Activated T-helper 1 cell treated with anti-CD3 and anti-CD28 coated beads, Interleukin-2, amount 50 U/mL, for 16 hours (primary cell): ENCODE data around the gene EDNRA.

Experiments used
- DNase-seq, 2 donors: peaks; one replicate each; pipeline ENCODE4 v3.0.0-alpha.2; 2020; ENCODE audit warnings: low read depth in 1 of 2, low spot score in 1 of 2

EDNRA gene

DNA sequence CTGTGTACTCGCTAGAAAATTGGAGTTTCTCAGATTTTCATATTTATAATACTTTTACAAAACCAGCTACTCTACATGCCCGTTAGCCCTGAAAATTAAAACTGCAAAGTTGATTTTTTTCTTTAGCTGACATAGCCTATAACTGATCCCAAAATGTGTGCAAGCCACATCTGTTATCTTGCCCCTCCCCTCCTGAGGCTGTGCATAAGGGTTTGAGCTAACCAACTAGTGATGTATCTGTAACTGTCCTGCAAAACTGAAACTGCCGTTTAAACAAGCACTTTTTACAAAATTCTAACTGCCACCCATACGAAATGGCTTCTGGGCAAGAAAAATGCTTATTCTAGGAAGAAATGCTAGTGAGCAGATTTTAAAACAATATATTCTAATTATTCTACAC is 59.1 kb downstream of the EDNRA start:
- DNase-seq = no peak

DNA sequence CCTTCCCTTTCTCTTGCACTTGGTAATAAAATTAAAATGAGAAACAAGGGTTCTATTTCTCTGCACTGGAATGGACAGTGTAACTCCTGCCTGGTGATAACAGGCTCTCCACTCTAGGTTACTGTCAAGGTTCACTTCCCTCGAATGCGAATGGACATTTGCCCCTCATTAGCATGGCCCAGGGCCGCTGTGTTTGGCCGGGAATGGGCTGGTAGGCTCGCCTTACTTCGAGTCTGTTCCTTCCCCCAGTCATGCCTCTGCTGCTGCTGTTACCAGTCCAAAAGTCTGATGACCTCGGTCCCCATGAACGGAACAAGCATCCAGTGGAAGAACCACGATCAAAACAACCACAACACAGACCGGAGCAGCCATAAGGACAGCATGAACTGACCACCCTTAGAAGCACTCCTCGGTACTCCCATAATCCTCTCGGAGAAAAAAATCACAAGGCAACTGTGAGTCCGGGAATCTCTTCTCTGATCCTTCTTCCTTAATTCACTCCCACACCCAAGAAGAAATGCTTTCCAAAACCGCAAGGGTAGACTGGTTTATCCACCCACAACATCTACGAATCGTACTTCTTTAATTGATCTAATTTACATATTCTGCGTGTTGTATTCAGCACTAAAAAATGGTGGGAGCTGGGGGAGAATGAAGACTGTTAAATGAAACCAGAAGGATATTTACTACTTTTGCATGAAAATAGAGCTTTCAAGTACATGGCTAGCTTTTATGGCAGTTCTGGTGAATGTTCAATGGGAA is 61.5 kb downstream of the EDNRA start:
- DNase-seq = no peak

DNA sequence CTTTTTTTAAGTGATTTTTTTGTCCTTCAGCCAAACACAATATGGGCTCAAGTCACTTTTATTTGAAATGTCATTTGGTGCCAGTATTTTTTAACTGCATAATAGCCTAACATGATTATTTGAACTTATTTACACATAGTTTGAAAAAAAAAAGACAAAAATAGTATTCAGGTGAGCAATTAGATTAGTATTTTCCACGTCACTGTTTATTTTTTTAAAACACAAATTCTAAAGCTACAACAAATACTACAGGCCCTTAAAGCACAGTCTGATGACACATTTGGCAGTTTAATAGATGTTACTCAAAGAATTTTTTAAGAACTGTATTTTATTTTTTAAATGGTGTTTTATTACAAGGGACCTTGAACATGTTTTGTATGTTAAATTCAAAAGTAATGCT is 62.1 kb downstream of the EDNRA start:
- DNase-seq = no peak

DNA sequence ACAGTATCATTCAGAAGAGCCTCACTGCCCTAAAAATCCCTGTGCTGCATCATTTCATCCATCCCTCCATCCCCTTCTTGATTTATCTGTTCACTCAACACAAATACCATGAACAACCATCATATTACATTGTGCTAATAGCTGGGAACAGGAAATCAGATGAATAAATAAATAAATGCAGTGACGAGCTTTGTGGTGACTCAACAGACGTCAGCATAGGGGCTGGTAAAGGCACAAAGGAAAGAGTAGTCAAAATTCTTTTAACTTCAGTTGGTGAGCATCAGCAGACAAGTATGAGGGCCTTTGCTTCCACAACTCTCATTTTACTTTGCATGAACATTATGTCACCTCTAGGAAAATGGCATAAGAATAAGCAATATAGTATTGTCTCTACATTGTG is 65.5 kb downstream of the EDNRA start:
- DNase-seq = no peak

DNA sequence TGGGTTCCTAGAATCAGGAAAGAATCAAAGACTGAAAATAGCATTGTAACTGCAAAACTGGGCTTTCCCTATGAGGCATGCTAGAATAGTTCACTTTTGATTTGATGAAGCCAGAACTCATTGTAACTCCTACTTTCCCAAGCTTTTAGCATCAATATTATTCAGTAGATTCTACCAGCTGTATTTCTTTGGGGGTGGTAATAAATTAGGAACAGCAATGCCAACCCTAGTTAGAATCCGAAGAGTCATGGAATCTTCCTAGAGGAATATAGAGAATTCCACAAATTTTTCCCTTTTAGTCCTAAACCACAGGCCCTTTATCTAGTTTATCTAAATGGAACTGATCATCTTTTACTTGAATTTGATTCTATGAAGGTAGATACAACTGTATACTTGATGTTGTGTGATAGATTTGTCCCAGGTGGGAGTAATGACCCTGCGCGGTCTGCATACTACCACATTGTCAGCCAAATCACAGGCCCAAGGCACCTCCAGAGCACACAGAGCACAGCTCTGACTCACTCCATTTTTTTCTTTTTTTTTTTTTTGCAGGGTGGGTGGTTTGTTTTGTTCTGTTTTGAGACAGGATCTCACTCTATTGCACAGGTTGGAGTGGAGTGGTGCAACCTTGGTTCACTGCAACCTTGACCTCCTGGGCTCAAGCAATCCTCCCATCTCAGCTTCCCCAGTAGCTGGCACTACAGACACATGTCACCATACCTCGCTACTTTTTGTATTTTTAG is 66.6 kb downstream of the EDNRA start:
- no peak for DNase-seq

DNA sequence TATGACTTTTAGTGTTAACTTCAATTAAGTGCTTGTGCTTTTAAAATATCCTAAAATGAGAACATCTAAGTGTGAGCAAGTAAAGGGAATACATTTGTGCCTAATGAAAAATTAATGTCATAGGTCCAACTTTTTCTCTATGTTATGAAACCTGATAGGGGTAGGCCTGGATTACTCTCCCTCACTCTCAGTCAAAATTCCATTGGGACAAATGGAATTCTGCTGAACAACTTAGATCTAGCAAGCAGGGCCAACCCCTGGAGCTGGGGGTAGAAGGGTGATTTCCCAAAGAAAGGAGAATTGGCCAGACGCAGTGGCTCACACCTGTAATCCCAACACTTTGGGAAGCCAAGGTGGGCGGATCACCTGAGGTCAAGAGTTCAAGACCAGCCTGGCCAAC is 67.4 kb downstream of the EDNRA start:
- DNase-seq = no peak

DNA sequence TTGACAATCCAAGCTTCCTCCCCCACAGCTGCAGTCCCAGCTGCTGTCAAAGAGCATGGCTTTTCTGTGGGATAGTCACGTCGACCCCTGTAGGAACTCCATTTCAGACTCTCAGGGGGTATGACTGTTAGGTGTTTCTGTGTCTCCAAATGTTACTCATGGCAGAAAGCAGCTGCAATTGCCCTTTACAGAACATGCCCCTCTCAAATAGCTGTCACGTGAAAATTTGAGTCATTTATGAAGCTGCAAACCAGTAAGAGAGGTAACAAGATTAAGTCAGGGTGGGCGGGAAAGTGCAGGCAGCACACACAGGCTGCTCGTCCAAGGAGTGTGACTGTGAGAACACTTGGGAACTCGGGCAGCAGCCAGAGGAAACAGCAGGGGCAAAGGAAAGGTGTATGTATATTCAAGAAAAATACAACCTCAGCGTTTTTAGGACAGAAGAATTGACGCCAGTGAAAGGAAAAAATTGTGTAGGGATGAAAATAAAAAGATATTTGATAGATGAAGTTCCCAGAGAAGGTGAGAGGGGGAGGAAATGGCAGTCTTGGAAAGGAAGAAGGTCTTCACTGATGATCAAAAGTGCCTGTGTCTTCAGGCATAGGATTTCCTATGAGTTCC is 69.8 kb downstream of the EDNRA start:
- DNase-seq = no peak

DNA sequence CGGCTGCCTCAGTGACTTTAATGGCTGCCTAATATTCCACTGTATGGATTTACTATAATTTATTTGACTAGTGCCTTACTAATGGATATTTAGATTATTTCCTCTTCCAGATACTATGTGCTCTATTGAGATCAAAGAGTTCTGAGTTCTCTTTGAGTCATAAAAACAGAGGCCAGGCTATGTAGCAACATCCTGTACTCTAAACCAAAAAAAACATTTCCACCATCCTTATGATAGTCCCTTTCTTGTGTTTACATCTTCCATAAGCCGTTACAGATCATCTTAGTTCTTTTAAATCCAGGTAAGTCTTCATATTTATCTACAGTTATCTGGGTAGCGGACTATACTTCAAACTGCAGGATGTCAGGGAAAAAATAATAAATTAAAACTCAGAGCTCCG is 79.7 kb downstream of the EDNRA start:
- no peak for DNase-seq

DNA sequence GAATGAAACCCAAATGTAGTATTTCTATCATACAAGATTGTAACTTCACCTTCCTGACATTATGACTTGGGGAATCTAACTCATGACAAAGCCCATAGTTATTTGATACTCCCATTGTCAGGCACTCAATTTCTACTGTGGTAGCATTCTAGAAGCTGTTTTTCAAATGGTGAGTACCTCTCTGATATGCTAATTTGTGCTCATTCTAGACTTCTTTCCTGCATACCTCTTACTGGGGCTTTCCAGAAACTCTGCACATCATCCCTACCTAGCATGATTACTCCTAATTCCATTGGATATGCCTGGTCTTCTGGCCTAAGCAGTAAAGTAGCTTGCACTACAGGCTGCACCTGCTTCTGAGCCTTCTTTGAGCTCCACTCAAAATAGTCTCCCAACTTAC is 85.9 kb downstream of the EDNRA start:
- DNase-seq = no peak

DNA sequence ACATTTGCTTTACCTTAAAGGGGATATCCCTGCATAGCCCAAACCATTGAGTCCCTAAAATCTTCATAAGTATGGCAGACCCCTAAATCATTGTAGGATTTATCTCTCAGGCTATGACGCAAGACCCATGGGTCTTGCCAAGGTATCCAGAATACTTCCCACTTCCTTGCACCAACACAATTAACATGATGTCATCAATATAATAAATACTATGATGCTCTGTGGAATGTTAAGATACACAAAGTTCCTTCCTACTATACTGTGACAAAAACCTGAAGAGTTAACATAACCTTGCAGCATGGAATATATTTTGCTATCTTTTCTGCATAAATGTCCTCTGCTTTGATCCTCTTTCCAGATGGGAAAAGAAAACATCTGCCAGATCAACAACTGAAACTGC is 86.4 kb downstream of the EDNRA start:
- no peak for DNase-seq

DNA sequence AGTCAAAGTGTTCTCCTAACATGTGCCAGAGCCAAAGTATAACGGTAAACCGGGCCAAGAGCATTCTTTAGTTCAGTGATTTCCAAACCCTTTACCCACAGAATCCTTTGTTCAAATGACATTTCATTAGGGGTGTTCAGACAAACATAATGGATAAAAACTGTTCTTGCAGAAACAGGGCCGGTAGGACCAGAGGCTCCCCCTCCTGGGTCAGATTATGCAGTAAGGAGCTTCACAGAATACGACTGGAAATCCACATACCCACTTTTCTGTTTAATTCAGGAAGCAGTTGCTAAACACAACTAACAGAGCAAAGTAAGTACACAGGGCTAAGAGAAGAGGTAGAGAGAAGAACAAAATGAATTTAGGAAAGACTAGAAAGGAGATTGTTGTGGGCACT is 89.7 kb downstream of the EDNRA start:
- no peak for DNase-seq

DNA sequence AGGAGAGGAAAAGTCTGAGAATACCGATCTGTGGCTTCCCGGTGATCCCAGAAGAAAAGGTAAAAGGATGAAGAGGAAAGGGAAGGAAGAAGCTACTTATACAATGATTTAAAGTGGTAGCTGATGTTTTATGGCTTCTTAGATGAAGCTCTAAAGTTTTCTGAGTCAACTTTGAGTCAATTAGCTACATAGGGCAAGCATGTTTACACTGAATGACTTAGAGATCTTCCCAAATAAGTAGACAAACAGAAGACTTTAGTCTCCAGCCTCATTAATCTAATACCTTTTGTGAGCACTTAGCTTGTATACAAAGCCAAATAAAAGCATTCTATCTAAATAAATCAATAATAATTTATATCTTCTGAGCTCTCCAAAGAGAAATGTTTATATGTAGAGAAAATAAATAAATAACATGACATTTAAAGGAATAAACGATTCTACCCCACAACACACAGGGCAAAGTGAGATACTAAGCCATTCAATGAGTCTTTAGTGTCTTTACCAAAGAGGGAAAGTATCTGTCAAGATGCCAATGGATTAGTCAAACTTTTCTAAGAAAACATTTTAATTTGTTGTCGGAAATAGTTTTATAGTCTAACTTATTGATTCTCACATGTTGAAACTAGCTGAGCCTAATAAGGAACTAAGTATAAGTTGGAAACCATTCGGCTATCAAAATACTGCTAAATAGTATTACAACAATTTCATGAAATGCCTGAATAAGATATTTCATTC is 90.3 kb downstream of the EDNRA start:
- DNase-seq = no peak

DNA sequence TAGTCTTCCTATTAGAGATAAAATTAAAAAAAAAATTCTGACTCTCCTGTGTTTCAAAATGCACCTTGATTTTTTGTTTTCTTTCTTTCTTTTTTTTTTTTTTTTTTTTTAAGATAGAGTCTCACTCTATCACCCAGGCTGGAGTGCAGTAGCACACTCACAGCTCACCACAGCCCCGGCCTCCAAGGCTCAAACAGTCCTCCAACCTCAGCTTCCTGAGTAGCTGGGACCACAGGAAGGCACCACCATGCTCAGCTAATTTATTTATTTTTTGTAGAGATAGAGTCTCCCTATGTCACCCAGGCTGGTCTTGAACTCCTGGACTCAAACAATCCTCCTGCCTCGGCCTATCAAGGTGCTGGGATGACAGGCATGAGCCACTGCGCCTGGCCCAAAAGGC is 95.2 kb downstream of the EDNRA start:
- no peak for DNase-seq

DNA sequence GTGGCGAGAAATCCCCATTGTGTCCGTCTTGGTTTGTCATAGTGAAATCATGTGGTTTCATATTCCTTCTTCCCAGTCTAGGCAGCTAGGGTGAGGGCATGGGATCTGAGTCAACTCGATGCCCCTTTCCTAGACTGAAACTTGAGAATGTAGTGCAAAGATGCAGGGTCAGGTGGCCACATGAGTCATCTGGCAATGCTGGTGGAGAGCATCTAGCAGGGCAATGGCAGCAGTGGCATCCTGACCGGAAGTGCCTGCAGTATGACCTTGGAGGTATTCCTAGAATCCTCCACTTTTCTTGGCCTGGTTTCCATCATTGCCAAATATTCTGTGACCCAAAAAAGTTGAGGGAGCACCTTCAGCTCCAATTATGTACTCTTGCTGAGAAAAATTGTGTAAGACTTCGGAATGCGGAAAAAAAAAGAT is 97.2 kb downstream of the EDNRA start:
- no peak for DNase-seq

DNA sequence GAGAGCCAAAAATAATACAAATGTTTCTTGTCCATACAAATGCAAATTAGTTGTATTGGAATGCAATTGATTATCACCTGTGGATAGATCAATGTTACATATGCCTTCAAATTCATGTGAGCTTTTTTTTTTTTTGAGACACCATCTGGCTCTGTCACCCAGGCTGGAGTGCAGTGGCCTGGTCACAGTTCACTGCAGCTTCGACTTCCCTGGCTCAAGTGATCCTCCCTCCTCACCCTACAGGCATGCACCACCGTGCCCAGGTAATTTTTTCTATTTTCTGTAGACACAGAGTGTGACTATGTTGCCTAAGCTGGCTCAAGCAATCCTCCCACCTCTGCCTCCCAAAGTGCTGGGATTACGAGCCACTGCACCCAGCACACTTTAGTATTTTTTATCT is 97.7 kb downstream of the EDNRA start:
- no peak for DNase-seq

DNA sequence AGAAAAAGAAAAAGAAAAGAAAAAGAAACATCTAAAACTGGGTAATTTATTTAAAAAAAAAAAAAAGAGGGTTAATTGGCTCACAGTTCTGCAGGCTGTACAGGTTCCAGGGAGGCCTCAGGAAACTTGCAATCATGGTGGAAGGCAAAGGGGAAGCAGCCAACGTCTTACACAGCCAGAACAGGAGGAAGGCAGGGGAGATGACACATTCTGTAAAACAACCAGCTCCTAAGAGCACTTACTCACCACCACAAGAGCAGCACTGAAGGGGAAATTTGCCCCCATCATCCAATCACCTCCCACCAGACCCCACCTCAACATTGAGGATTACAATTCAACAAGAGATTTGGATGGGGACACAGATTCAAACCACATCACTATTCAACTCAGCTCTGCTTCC is 99.5 kb downstream of the EDNRA start:
- DNase-seq = no peak

DNA sequence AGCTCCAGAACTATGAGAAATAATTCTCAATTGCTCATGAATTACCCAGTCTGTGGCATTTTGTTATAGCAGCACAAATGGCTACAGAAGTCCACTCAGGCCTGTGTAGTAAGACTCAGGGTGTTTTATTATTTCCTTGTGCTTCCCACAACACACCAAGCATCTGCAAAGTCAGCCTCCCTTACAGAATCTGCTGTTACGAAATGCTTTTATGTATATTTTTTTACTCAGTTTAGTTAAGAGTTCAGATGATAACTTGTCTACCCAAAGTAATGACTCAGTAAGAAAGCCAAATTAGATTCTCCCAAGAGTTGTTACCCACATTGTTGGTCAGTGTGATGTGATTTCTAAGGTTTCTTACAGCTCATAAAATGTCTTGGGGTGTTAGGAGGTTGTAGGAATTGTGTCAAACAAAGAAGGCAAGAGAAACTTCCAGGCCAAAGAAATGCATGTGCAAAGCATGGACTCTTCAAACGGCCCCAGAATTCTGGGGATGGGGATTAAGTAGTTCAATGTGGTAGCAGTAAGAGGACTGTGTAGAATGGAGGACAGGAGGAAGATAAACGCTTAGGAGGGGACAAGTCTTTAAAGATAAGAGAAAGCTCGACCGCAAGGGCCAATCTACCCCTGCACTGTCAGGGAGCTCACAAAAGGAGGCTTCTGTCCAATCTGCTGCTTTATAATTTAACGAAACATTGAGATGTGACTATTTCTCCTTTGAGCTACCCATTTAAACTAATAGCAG is 100.9 kb downstream of the EDNRA start:
- DNase-seq = no peak

DNA sequence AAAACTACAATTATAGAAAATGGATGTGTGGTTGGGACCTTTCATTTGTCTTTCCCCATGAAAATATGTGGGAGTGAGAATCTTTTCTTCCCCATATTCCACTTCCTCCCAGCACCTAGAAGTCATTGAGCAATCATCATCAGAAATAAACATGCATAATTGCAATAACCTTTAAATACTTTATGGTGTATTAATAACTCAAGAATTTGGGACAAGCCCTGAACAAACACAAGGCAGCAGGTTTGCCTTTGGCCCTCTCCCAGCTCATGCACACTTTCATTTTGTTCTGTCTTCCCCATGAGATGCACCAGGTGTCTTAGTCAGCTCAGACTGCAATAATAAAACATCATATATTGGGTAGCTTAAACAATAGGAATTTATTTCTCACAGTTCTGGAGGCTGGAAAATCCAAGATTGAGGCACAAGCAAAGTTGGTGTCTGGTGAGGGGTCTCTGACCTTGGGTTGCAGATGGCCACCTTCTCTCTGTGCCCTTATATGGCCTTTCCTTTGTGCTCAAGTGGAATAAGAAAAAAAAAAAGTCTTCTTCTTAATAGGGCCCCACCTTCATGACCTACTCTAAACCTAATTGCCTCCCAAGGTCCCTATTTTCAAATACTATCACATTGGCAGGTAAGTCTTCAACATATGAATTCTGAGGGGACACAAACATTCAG is 101.6 kb downstream of the EDNRA start:
- no peak for DNase-seq

DNA sequence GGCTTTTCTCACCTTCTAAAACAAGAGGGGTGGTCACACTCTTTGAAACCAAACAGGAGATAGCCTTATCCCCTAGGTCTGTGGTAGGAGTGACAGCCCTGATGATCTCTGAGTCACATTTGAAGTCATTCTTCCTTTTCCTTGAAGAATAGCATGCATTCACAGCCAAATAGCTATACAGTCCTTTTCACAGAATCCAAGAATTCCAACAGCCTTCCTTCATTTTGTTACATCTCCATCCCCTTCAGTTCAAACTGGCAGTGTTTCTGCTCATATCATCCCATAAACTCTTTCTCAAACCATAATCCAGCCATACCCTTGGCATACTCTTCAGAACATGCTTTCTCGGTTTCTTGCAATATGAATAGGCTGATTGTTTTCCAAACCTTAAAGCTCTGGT is 103.0 kb downstream of the EDNRA start:
- DNase-seq = no peak

DNA sequence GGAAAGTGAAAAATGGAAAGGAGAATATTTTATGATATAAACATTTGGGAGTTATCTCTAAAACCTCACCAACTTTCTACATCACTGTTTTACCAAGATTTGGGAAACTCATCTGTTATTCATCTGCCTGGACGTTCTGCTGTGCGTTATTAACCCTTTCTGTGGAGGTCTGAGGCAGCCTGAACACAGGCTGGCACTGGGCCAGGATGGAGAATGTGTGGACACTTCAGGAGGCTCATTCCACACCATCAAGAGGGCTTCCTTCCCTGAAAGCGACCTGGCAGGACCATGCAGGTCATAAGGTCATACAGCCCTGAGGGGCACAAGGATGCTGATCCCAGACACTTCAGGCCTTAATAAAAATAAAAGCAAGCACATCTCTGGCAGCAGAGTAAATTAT is 105.1 kb downstream of the EDNRA start:
- DNase-seq = no peak

DNA sequence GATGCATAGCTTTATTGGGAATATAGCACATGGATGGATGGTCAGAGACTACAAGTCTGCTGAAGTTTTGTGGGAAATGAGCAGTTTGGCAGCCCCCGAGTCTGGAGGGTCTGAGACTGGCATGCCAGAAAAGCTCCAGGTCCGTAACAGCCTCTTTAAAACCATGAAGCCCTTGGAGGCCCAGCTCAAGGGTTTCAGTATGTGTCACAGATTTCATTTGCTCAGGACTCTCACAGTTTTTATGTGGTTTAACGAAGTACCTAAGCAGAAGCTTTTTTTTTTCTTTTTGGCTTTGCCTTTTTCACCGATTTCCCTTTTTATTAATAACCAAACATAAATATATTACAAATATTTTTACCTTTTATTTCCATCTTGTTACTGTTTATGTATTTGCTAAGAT is 105.7 kb downstream of the EDNRA start:
- no peak for DNase-seq
